IPS-18a (cell line): ENCODE results near the gene ARHGAP40.

ENCODE experiments used
- H3K27ac ChIP-seq: one replicate; pipeline ENCODE4 v1.5.1; 2013; ENCODE audit warnings: low read length
- H3K27me3 ChIP-seq: one replicate; pipeline ENCODE4 v1.6.1; 2013; ENCODE audit warnings: mild to moderate bottlenecking, low read length; ENCODE audit not compliant: control insufficient read depth, insufficient read depth
- H3K36me3 ChIP-seq: one replicate; pipeline ENCODE4 v1.6.1; 2013; ENCODE audit warnings: low read depth, low read length; ENCODE audit not compliant: control insufficient read depth
- H3K4me1 ChIP-seq: one replicate; pipeline ENCODE4 v1.6.1; 2013; ENCODE audit warnings: low read depth, low read length; ENCODE audit not compliant: control insufficient read depth
- H3K4me3 ChIP-seq: one replicate; pipeline ENCODE4 v1.5.1; 2013; ENCODE audit warnings: low read length
- H3K9ac ChIP-seq: one replicate; pipeline ENCODE4 v1.6.1; 2013; ENCODE audit warnings: mild to moderate bottlenecking, low read length, moderate library complexity
- H3K9me3 ChIP-seq: one replicate; pipeline ENCODE4 v1.6.1; 2013; ENCODE audit warnings: low read depth, low read length; ENCODE audit not compliant: control insufficient read depth

ARHGAP40 gene

GRCh38 chr20:38673261-38673660 lies 71.7 kb downstream of the ARHGAP40 start:
- Histone ChIP-seq H3K27ac (no peak overlapping the region), H3K4me3 (peak overlapping the region; percentile 83), H3K36me3 (no peaks in the 10 kb centered on the region), H3K9ac (peak overlapping the region; percentile 43), H3K9me3 (no peaks in the 10 kb centered on the region), H3K27me3 (peaks cover 37% of the 10 kb centered on the region), H3K4me1 (peaks cover 11% of the 10 kb centered on the region)

GRCh38 chr20:38673725-38674091 lies 72.1 kb downstream of the ARHGAP40 start:
- no peaks in the 10 kb centered on the region for H3K36me3 ChIP-seq
- peaks cover 37% of the 10 kb centered on the region for H3K27me3 ChIP-seq
- no peak overlapping the region for H3K27ac ChIP-seq
- peak overlapping the region; percentile 43 for H3K9ac ChIP-seq
- H3K9me3 ChIP-seq, result no peaks in the 10 kb centered on the region
- H3K4me3 ChIP-seq, result peak overlapping the region; percentile 83
- peaks cover 11% of the 10 kb centered on the region for H3K4me1 ChIP-seq

- H3K4me1 ChIP-seq, result peaks cover 11% of the 10 kb centered on the region
- H3K27ac ChIP-seq, result no peak overlapping the region
- peaks cover 37% of the 10 kb centered on the region for H3K27me3 ChIP-seq
- H3K9ac ChIP-seq, result peak overlapping the region; percentile 43
- peak overlapping the region; percentile 83 for H3K4me3 ChIP-seq
- no peaks in the 10 kb centered on the region for H3K36me3 ChIP-seq
- H3K9me3 ChIP-seq, result no peaks in the 10 kb centered on the region
These were observed 72.6 kb downstream of the ARHGAP40 start for GRCh38 chr20:38674092-38674764.

- Histone ChIP-seq H3K27me3 (peaks cover 37% of the 10 kb centered on the region), H3K9ac (no peak overlapping the region), H3K4me1 (peaks cover 11% of the 10 kb centered on the region), H3K27ac (no peak overlapping the region), H3K4me3 (peak overlapping the region; percentile 45), H3K9me3 (no peaks in the 10 kb centered on the region), H3K36me3 (no peaks in the 10 kb centered on the region)
These were observed 73.1 kb downstream of the ARHGAP40 start for GRCh38 chr20:38674765-38675133.

GRCh38 chr20:38676576-38676975 lies 75.0 kb downstream of the ARHGAP40 start:
- Histone ChIP-seq H3K4me3 (no peak overlapping the region), H3K27ac (no peak overlapping the region), H3K9me3 (no peaks in the 10 kb centered on the region), H3K27me3 (peaks cover 36% of the 10 kb centered on the region), H3K4me1 (peaks cover 6% of the 10 kb centered on the region), H3K9ac (no peak overlapping the region), H3K36me3 (no peaks in the 10 kb centered on the region)

GRCh38 chr20:38680500-38681306 lies 79.1 kb downstream of the ARHGAP40 start:
- H3K36me3 ChIP-seq, result no peaks in the 10 kb centered on the region
- H3K9me3 ChIP-seq, result no peaks in the 10 kb centered on the region
- H3K9ac ChIP-seq, result no peak overlapping the region
- no peaks in the 10 kb centered on the region for H3K4me1 ChIP-seq
- H3K27ac ChIP-seq, result no peak overlapping the region
- peaks cover 20% of the 10 kb centered on the region for H3K27me3 ChIP-seq
- H3K4me3 ChIP-seq, result no peak overlapping the region

- Histone ChIP-seq H3K27me3 (peaks cover 47% of the 10 kb centered on the region), H3K27ac (no peak overlapping the region), H3K4me3 (no peak overlapping the region), H3K9ac (no peak overlapping the region), H3K9me3 (no peaks in the 10 kb centered on the region), H3K4me1 (no peaks in the 10 kb centered on the region), H3K36me3 (no peaks in the 10 kb centered on the region)
These were observed 83.7 kb downstream of the ARHGAP40 start for GRCh38 chr20:38685271-38685670.

GRCh38 chr20:38685853-38686473 lies 84.4 kb downstream of the ARHGAP40 start:
- H3K27ac ChIP-seq, result no peak overlapping the region
- no peak overlapping the region for H3K9ac ChIP-seq
- no peak overlapping the region for H3K4me3 ChIP-seq
- H3K27me3 ChIP-seq, result peaks cover 47% of the 10 kb centered on the region
- no peaks in the 10 kb centered on the region for H3K36me3 ChIP-seq
- H3K9me3 ChIP-seq, result no peaks in the 10 kb centered on the region
- H3K4me1 ChIP-seq, result no peaks in the 10 kb centered on the region

GRCh38 chr20:38692436-38693411 lies 91.1 kb downstream of the ARHGAP40 start:
- Histone ChIP-seq H3K27ac (no peak overlapping the region), H3K4me1 (no peaks in the 10 kb centered on the region), H3K4me3 (no peak overlapping the region), H3K9me3 (no peaks in the 10 kb centered on the region), H3K36me3 (no peaks in the 10 kb centered on the region), H3K27me3 (peaks cover 20% of the 10 kb centered on the region), H3K9ac (no peak overlapping the region)

GRCh38 chr20:38697306-38697705 lies 95.7 kb downstream of the ARHGAP40 start:
- Histone ChIP-seq H3K36me3 (no peaks in the 10 kb centered on the region), H3K9ac (no peak overlapping the region), H3K4me3 (no peak overlapping the region), H3K9me3 (no peaks in the 10 kb centered on the region), H3K4me1 (peaks cover 5% of the 10 kb centered on the region), H3K27ac (no peak overlapping the region), H3K27me3 (no peaks in the 10 kb centered on the region)

GRCh38 chr20:38698541-38698940 lies 96.9 kb downstream of the ARHGAP40 start:
- Histone ChIP-seq H3K27ac (no peak overlapping the region), H3K36me3 (no peaks in the 10 kb centered on the region), H3K9ac (no peak overlapping the region), H3K9me3 (no peaks in the 10 kb centered on the region), H3K27me3 (no peaks in the 10 kb centered on the region), H3K4me1 (peaks cover 5% of the 10 kb centered on the region), H3K4me3 (no peak overlapping the region)
